ENCODE results near the gene FHIT. TPM values are rescaled to one million over a fixed set of nuclear protein-coding genes. Genes with fewer than 3 reads are reported as not detected.

FHIT gene
- total RNA-seq, 4 donors from 2014 or later = 3.5 to 17.0 (median 16.7) TPM

GRCh38 chr3:60475096-60475495 lies 776.2 kb downstream of the FHIT start:
- Histone ChIP-seq H3K9me3 (no peaks in the 10 kb centered on the region), H3K4me3 (no peak overlapping the region), H3K36me3 (no peaks in the 10 kb centered on the region), H3K4me1 (no peaks in the 10 kb centered on the region), H3K27ac (no peak overlapping the region), H3K27me3 (no peaks in the 10 kb centered on the region)
- no peak for DNase-seq
- TF ChIP-seq CTCF (IDR thresholded peaks at IDR 0.05) = no peak
- TF ChIP-seq POLR2A (IDR thresholded peaks at IDR 0.05) = no peak

- Histone ChIP-seq H3K27me3 (no peaks in the 10 kb centered on the region), H3K4me1 (no peaks in the 10 kb centered on the region), H3K4me3 (no peak overlapping the region), H3K36me3 (no peaks in the 10 kb centered on the region), H3K9me3 (no peaks in the 10 kb centered on the region), H3K27ac (no peak overlapping the region)
- DNase-seq = no peak
- no peak for TF ChIP-seq POLR2A (IDR thresholded peaks at IDR 0.05)
- TF ChIP-seq CTCF (IDR thresholded peaks at IDR 0.05) = no peak
Observed at GRCh38 chr3:60469481-60469880, 781.8 kb downstream of the FHIT start.

- TF ChIP-seq POLR2A (IDR thresholded peaks at IDR 0.05) = no peak
- no peak overlapping the region for H3K4me3 ChIP-seq
- H3K27me3 ChIP-seq = no peaks in the 10 kb centered on the region
- no peak for DNase-seq
- no peaks in the 10 kb centered on the region for H3K4me1 ChIP-seq
- H3K9me3 ChIP-seq = no peaks in the 10 kb centered on the region
- no peaks in the 10 kb centered on the region for H3K36me3 ChIP-seq
- no peak overlapping the region for H3K27ac ChIP-seq
Observed at GRCh38 chr3:60463685-60464084, 787.6 kb downstream of the FHIT start.

- H3K4me1 ChIP-seq = no peaks in the 10 kb centered on the region
- TF ChIP-seq CTCF (IDR thresholded peaks at IDR 0.05) (no peak), POLR2A (IDR thresholded peaks at IDR 0.05) (no peak)
- DNase-seq = no peak
- no peak overlapping the region for H3K4me3 ChIP-seq
- no peaks in the 10 kb centered on the region for H3K9me3 ChIP-seq
- H3K27me3 ChIP-seq = no peaks in the 10 kb centered on the region
- no peaks in the 10 kb centered on the region for H3K36me3 ChIP-seq
- no peak overlapping the region for H3K27ac ChIP-seq
Observed at GRCh38 chr3:60461267-60461666, 790.0 kb downstream of the FHIT start.

- Histone ChIP-seq H3K36me3 (no peaks in the 10 kb centered on the region), H3K9me3 (no peaks in the 10 kb centered on the region), H3K27ac (no peak overlapping the region), H3K4me1 (no peaks in the 10 kb centered on the region), H3K4me3 (no peak overlapping the region), H3K27me3 (no peaks in the 10 kb centered on the region)
- TF ChIP-seq POLR2A (IDR thresholded peaks at IDR 0.05) = no peak
- TF ChIP-seq CTCF (IDR thresholded peaks at IDR 0.05) = no peak
- no peak for DNase-seq
Observed at GRCh38 chr3:60456180-60456579, 795.1 kb downstream of the FHIT start.

- TF ChIP-seq POLR2A (IDR thresholded peaks at IDR 0.05) (no peak), CTCF (IDR thresholded peaks at IDR 0.05) (no peak)
- Histone ChIP-seq H3K36me3 (no peaks in the 10 kb centered on the region), H3K9me3 (no peaks in the 10 kb centered on the region), H3K4me1 (no peaks in the 10 kb centered on the region), H3K27me3 (no peaks in the 10 kb centered on the region), H3K27ac (no peak overlapping the region), H3K4me3 (no peak overlapping the region)
- DNase-seq = no peak
Observed at GRCh38 chr3:60453326-60453725, 797.9 kb downstream of the FHIT start.

Measured in Peyer's patch (tissue), 4 donors.